HL-60 (cell line): ENCODE data around the gene TSPOAP1.

Source experiments
- DNase-seq, 2 experiments: peaks; one replicate each; pipeline ENCODE4 v3.0.0-alpha.2; 2010 to 2020; ENCODE audit warnings: low read depth in 1 of 2, low spot score in 1 of 2
- H3K27ac ChIP-seq: fragments of 250-450 bp; sonication (Bioruptor Pico); replicated peaks from 2 replicates; pipeline ENCODE4 v1.5.1; 2020; ENCODE audit warnings: mild to moderate bottlenecking, moderate library complexity
- H3K27me3 ChIP-seq: fragments of 250-450 bp; sonication (Bioruptor Pico); 2 replicates; pipeline ENCODE4 v1.5.1; 2021; ENCODE audit warnings: mild to moderate bottlenecking, moderate library complexity; ENCODE audit not compliant: insufficient read depth, poor library complexity, severe bottlenecking
- H3K4me3 ChIP-seq: replicated peaks from 2 replicates; pipeline ENCODE4 v1.5.1; 2011; ENCODE audit warnings: mild to moderate bottlenecking, control low read depth, low read length; ENCODE audit not compliant: insufficient read depth
- SPI1 ChIP-seq: IDR thresholded peaks from 2 replicates; pipeline ENCODE4 v1.6.1; 2012; ENCODE audit warnings: low read depth, mild to moderate bottlenecking, borderline replicate concordance
- TF ChIP-seq, protein P1 (sequence below): IDR thresholded peaks from 2 replicates; pipeline ENCODE4 v1.6.1; 2012; ENCODE audit warnings: low read depth; ENCODE audit not compliant: insufficient replicate concordance
- TF ChIP-seq, protein P2 (sequence below): IDR thresholded peaks from one replicate; pipeline ENCODE4 v1.5.1; 2011; ENCODE audit warnings: low read length, control low read depth, inconsistent platforms; ENCODE audit not compliant: insufficient read depth

The TSPOAP1 gene

DNA sequence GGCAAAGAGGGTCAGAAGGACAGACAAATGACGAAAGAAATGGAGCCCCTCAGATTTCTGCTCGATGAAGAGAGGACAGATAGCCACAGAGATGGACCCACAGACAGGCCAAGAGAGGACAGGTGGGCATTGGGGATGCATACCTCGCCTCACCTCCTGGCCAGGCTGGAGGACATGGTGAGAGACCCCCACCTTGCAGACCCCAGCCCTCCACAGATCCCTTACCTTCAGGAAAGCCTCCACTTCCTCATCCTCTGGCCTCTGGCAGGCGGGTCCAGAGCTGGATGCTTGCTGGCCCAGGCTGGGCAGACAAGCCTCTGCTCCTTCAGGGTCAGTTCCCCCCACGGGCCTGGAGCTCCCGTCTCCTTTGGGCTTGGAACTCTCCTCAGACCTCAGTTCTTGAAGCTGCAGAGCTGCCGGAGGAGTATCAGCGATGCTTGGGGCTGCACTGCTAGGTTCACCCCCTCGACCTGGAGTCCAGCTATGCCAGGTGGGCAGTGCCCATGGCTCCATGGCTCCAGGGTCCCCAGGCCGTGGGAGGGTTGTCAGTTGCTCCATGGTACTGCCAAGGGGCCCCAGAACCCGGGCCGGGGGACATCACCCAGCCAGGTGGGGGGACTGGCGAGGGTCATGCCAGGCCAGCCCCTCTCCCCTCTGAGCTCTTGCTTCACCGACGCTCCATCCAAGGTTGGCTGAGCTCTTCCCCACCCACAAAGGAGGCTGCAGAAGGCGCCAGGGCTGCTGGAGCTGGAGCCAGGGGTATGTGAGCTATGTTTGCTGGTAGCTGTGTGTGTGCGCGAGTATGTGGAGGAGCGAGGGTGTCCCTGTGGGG, 1.0 kb downstream of the TSPOAP1 start:
- Histone ChIP-seq H3K4me3 (peak overlapping the region; percentile 8), H3K27ac (peak overlapping the region; percentile 100), H3K27me3 (no peaks in the 10 kb centered on the region)
- TF ChIP-seq, protein P1, sequence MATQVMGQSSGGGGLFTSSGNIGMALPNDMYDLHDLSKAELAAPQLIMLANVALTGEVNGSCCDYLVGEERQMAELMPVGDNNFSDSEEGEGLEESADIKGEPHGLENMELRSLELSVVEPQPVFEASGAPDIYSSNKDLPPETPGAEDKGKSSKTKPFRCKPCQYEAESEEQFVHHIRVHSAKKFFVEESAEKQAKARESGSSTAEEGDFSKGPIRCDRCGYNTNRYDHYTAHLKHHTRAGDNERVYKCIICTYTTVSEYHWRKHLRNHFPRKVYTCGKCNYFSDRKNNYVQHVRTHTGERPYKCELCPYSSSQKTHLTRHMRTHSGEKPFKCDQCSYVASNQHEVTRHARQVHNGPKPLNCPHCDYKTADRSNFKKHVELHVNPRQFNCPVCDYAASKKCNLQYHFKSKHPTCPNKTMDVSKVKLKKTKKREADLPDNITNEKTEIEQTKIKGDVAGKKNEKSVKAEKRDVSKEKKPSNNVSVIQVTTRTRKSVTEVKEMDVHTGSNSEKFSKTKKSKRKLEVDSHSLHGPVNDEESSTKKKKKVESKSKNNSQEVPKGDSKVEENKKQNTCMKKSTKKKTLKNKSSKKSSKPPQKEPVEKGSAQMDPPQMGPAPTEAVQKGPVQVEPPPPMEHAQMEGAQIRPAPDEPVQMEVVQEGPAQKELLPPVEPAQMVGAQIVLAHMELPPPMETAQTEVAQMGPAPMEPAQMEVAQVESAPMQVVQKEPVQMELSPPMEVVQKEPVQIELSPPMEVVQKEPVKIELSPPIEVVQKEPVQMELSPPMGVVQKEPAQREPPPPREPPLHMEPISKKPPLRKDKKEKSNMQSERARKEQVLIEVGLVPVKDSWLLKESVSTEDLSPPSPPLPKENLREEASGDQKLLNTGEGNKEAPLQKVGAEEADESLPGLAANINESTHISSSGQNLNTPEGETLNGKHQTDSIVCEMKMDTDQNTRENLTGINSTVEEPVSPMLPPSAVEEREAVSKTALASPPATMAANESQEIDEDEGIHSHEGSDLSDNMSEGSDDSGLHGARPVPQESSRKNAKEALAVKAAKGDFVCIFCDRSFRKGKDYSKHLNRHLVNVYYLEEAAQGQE: no peak
- peak; percentile 57 for TF ChIP-seq SPI1
- no peak for DNase-seq

DNA sequence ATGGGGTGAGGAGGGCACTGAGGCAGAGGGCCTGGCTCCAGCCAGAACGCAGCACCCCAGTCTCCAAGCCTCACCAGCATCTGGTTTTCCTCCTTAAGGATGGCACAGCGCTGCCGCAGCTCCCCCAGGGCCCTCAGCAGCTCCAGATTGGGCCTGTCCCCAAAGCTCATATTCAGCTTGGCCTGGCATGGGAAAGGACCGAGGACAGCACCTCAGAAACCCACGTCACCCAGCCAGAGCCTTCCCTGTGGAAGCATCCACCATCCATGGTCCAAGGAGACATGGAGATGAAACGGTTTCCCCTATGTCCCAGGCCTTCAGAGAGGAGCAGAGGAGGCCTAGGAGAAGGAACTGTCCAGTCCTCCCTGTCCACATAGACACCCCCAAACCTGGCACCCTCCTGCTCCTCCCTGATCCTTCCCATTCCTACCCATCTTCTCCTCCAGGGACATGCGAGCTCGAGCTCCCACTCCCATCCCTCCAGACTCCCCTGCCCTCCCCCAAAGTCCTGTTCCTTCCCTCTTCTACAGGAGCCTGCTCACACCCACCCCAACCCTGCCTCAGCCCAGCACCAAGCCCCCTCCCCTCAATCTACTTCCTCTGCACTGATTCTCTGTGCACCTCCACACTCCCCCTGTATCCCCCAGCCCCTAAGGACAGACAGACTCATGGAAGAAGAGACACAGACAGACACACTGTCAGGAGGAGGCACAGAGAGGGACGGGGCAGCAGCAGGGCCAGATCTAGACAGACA, 1.8 kb downstream of the TSPOAP1 start:
- Histone ChIP-seq H3K27ac (peak overlapping the region; percentile 100), H3K4me3 (peak overlapping the region; percentile 8; the same call in 1 of the 2 replicates), H3K27me3 (no peaks in the 10 kb centered on the region)
- TF ChIP-seq, protein P1: peak; percentile 74
- TF ChIP-seq, protein P2, sequence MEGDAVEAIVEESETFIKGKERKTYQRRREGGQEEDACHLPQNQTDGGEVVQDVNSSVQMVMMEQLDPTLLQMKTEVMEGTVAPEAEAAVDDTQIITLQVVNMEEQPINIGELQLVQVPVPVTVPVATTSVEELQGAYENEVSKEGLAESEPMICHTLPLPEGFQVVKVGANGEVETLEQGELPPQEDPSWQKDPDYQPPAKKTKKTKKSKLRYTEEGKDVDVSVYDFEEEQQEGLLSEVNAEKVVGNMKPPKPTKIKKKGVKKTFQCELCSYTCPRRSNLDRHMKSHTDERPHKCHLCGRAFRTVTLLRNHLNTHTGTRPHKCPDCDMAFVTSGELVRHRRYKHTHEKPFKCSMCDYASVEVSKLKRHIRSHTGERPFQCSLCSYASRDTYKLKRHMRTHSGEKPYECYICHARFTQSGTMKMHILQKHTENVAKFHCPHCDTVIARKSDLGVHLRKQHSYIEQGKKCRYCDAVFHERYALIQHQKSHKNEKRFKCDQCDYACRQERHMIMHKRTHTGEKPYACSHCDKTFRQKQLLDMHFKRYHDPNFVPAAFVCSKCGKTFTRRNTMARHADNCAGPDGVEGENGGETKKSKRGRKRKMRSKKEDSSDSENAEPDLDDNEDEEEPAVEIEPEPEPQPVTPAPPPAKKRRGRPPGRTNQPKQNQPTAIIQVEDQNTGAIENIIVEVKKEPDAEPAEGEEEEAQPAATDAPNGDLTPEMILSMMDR: no peak
- no peak for DNase-seq

DNA sequence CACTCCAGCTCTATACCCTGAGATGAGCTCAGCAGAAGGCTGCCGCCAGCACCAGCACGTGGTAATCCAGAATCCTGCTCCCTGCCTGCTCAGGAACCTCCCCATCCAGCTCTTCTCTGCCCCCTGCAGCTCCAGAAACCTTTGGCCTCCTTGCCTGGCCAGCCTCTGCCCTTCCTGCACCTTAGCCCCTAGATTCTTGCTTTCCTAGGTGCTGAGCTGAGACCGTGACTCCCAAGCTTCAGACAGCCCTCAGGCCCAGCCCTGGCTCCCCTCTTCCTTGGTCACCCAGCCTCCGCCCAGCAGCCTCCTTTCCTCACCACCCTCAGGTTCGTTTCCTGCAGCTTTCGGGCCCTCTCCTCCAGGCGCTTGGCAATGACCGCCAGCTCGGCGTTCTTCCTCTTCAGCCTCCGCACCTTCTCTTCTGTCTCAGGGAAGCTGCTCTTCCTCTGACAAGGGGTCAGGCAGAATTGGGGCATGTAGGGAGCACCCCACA, 2.6 kb downstream of the TSPOAP1 start:
- no peaks in the 10 kb centered on the region for H3K27me3 ChIP-seq
- TF ChIP-seq, protein P1: peak; percentile 75
- TF ChIP-seq, protein P2: no peak
- peak overlapping the region; percentile 100 for H3K27ac ChIP-seq
- H3K4me3 ChIP-seq: no peak overlapping the region
- peak in 1 of 2 experiments; percentile 44 for DNase-seq
